ENCODE measurements around the gene SLC16A3.
"Not testable (repeated sequence)": the region's sequence is repeated elsewhere in the genome, so short reads cannot be mapped to it uniquely, and the experiment has no call there.

SLC16A3 gene

DNA sequence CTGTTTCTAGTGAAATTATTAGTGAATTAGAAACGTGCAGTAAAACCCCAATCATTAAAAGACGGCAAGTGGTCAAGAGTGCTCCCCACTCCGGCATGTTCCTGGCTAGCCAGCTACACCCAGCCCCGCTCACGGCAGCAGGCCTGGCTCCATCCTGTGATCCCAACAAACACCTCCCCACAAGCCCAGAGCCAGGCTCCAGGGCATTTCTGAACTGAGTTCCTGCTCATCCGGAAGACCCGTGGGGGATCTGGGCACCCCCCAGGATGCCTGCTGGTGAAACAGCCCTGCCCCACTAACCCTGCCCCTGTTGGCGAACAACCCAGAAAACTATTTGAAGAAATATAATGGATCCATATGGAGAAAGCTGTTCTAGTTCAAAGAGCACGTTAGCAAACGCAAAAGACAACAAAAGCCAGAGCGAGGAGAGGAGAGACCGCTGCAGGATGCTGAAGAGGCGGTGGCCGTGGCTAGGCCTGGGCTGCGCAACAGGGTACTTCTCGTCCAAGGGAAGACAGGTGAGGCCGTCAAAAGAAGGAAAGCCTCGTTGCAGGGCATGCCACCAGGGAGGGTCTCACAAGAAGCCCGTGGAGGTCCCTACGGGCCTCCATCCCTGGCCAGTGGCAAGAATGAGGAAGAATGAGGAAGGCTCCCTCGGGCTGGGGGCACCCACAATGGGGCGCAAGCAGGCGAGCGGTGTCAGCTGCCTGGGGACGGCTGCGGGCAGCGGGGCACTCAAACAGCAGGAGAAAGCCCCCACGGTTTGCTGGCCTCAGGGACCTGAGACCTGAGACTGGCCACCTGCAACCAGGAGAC, 19.2 kb downstream of the SLC16A3 start:
- no peak for DNase-seq

GRCh38 chr17:82248815-82249674, 20.2 kb downstream of the SLC16A3 start:
- DNase-seq, result no peak

DNA sequence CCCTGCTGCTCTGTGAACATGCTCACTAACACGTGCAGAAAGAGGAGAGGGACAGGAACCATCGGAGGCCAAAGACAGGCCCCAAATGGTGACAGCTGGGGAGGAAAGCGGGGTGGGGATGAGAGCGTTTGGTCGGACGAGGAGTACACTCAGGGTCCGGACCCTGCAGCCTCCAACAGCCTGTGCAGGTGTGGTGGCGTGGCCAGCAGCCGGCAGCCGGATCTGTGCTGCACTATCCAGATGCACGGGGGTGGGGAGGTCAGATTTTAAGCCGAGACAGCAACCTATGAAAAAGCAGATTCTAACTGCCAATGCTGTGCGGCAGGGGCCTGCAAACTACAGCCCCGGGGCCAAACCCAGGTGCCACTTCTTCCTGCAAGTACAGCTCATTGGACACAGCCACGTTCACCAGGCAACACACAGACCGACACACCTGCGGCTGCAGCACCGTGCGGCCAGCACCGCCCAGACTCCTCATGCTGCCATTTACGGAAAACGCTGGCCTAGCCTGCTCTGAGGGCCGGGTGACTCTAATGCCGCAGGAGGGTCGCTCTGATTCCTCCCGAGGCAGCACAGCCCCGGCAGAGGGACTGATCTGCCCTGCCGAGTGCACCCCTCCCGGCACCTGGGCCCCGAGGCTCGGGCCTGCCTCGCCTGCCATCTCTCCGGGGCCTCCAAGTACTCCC, 21.2 kb downstream of the SLC16A3 start:
- DNase-seq, result no peak

DNA sequence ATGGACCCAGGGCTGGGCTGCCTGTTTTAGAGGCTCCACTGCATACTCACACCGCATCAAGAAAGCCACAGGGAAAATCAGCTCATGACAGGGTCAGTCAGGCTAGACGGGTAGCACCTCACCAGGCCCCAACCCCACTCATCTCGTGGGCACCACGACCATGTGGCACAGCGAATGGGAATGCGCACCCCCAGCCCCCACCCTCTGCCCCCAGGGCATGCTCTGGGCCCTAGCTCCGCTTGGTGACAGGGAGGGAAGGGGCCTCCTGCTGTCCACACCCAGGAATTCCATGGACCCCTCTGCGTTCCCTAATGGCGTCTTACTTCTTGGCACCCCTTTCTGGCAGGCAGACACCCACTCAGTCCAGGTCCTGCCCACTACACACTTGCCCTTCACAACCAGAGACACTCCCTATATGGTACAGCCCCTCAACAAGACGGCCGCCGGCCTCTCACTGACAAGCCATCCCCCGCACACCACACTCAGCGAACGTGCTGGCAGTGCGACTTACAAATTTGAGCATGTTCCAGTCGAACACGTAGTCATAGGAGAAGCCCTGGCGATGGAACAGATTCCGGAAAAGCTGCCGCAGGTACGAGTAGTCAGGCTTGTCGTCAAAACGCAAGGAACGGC, 22.1 kb downstream of the SLC16A3 start:
- DNase-seq, result no peak

- no peak for DNase-seq
These were observed 23.8 kb downstream of the SLC16A3 start for GRCh38 chr17:82252511-82253178.

DNA sequence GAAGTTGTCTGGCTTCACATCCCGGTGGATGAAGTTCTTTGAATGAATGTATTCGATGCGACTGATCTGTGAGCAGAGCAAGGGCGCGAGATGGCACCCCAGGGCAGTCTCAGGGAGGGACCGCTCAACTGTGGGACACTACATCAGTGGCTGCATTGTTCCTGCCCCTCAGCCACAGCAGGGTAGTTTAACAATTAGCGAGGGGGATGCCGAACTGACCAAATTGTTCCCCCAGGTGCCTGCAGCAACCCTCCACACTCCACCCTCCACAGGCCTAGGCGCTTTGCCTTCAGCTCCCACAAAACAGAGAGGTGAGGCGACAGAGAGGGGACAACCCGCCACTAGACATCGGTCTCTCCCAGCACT, 24.3 kb downstream of the SLC16A3 start:
- no peak for DNase-seq

GRCh38 chr17:82254096-82254495, 25.3 kb downstream of the SLC16A3 start:
- not testable (repeated sequence) for DNase-seq

DNA sequence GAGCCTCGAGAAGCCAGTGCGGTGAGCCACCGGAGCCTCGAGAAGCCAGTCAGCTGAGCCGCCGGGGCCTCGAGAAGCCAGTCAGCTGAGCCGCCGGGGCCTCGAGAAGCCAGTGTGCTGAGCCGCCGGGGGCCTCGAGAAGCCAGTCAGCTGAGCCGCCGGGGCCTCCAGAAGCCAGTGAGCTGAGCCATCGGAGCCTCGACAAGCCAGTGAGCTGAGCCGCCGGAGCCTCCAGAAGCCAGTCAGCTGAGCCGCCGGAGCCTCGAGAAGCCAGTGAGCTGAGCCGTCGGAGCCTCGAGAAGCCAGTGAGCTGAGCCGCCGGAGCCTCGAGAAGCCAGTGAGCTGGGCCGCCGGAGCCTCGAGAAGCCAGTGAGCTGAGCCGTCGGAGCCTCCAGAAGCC, 25.9 kb downstream of the SLC16A3 start:
- DNase-seq, result not testable (repeated sequence)

DNA sequence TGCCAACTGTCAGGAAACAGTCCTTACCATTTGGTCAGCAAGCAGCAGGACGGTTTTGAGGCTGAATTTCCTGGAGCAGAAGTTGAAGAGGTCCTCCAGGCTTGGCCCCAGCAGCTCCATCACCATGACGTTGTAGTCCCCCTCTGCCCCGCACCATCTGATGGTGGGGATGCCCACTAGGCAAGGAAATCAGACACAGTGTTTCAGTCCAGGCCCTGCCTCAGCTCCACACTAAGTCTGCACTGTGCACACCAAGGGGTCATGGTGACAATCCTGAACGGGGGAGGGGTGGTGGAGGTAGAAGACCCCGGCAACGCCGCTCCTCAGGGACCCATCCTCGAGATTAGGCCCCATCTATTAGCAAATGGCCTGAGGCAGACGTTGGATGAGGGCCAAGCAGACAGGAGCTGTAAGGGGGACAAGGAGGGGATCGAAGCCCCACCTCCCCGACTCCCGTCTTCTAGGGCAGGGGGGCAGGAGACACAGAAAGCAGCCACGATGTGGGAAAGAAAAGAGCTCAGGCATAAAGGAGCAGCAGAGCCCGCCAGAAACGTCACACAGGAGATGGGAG, 26.6 kb downstream of the SLC16A3 start:
- DNase-seq, result no peak

GRCh38 chr17:82256242-82256885, 27.5 kb downstream of the SLC16A3 start:
- DNase-seq, result no peak

GRCh38 chr17:82257473-82257872, 28.6 kb downstream of the SLC16A3 start:
- no peak for DNase-seq

- no peak for DNase-seq
These were observed 29.7 kb downstream of the SLC16A3 start for GRCh38 chr17:82258555-82258954.

GRCh38 chr17:82259972-82260961, 31.4 kb downstream of the SLC16A3 start:
- not testable (repeated sequence) for DNase-seq

DNA sequence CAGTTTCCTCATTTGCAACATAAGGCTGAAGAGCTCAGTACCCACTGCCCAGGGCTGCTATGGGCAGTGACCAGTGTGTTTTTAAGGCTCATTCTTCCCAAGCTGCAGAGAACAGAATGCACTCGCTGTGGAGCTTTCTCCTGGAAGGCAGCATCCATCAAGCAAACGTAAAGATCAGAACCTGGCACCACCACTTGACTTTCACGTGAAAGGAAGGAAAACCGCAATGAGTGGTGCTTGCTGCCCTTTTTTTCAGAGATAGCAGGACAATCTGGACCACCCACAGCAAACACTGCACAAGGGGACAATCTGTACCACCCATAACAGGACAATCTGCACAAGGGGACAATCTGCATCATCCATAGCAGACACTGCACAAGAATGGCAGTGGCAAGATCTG, 33.5 kb downstream of the SLC16A3 start:
- DNase-seq, result no peak

GRCh38 chr17:82263641-82264040, 34.8 kb downstream of the SLC16A3 start:
- no peak for DNase-seq

- DNase-seq, result no peak
These were observed 37.3 kb downstream of the SLC16A3 start for GRCh38 chr17:82266142-82266541.

DNA sequence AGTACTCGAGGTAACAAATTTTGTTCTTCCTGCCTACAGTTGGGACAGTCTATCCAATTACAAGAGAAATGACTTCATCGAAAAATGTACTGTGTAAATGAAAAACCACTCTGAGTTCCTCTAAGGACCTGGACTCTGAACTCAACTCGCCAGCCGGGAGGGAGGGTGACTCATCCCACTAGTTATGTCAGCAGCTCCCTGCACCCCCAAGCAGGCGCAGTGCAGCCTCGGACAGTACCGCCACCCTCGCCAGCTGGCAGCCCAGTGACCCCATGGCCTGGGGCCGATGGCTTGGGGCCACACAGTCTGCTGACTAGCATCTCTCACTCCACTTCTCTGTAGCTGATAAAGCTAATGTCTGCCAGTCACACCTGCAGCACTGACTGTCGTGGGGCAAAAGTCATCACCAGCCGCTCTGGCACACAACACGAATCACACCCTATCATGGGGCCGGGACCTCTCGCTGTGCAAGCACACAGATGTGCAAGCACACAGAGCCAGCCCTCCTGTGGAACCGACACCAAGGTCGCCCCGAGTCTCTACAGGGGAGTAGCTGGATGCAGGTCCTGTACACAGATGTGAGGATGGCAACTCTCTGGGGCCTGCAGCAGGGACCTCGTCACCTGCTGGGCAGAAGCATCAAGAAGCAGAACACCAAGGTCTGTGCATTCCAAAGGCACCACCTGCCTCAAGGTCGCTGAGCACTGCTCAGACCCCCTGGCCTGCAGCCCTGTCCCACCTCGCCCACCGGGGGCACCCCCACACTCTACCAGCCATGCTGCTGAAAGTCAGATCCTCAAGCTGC, 38.9 kb downstream of the SLC16A3 start:
- DNase-seq, result no peak

GRCh38 chr17:82269138-82269881, 40.5 kb downstream of the SLC16A3 start:
- DNase-seq, result no peak

Data from NK-92 treated with Interleukin-12 subunit alpha and Interleukin-12 subunit beta, amount 100 ng/mL, for 24 hours (cell line).